HL-60 (cell line): ENCODE measurements around the gene EDEM2.

Experiments used
- CTCF ChIP-seq: IDR thresholded peaks from one replicate; pipeline ENCODE4 v1.5.1; 2011; ENCODE audit warnings: low read length, control low read depth, inconsistent platforms; ENCODE audit not compliant: insufficient read depth
- GABPA ChIP-seq: IDR thresholded peaks from 2 replicates; pipeline ENCODE4 v1.6.1; 2012; ENCODE audit warnings: low read depth
- POLR2AphosphoS5 ChIP-seq: IDR thresholded peaks from 2 replicates; pipeline ENCODE4 v1.6.1; 2012; ENCODE audit warnings: low read depth
- REST ChIP-seq: IDR thresholded peaks from 2 replicates; pipeline ENCODE4 v1.6.1; 2012; ENCODE audit warnings: low read depth; ENCODE audit not compliant: insufficient replicate concordance
- SPI1 ChIP-seq: IDR thresholded peaks from 2 replicates; pipeline ENCODE4 v1.6.1; 2012; ENCODE audit warnings: low read depth, mild to moderate bottlenecking, borderline replicate concordance

GRCh38 chr20:35134472-35134871 lies 12.7 kb downstream of the EDEM2 start:
- TF ChIP-seq CTCF: no peak
- no peak for TF ChIP-seq SPI1
- no peak for TF ChIP-seq POLR2AphosphoS5
- TF ChIP-seq GABPA: no peak
- no peak for TF ChIP-seq REST
